H1 (cell line): ENCODE data around the gene TANC1. TPM values are rescaled to one million over a fixed set of nuclear protein-coding genes. Genes with fewer than 3 reads are reported as not detected.

Experiments
- CHD7 ChIP-seq: fragments of 300-600 bp; sonication (generic); IDR thresholded peaks from 2 replicates; pipeline ENCODE4 v1.7.1; 2012; ENCODE audit warnings: low read length, moderate library complexity, mild to moderate bottlenecking, inconsistent platforms; ENCODE audit not compliant: insufficient replicate concordance
- HDAC6 ChIP-seq: IDR thresholded peaks from one replicate; pipeline ENCODE4 v1.7.1; 2012; ENCODE audit warnings: low read depth, mild to moderate bottlenecking, inconsistent platforms, low read length, moderate library complexity
- polyA plus RNA-seq, 7 experiments: library from polyadenylated mRNA; depleted of rRNA in 3 of 7; stranded (reverse) in 5 of 7; unstranded in 2 of 7; fragments of >200 nt in 5 of 7; fragments of 200-250 nt in 2 of 7; gene quantifications; 1 replicate in 5 of 7; 2 replicates in 1 of 7; 4 replicates in 1 of 7; pipeline versions ENCODE4 v1.2.1 to v1.2.3, GENCODE V29; 2011 to 2013; ENCODE audit warnings: missing spikeins in 2 of 7, mixed read lengths in 2 of 7
- total RNA-seq: library from RNA; stranded (reverse); fragmentation: NEBNext Ultra II Directional; extraction: Animal tissue kit (Norgen Biotek cat#: 25700); gene quantifications from 2 replicates; pipeline ENCODE4 v1.2.1, GENCODE V29; 2021

Gene TANC1
- total and polyA plus RNA-seq, 2 of the 8 experiments (the other 6 are each of a cell fraction or from before 2014, with no cell fraction given) = 4.1 to 7.6 TPM

GRCh38 chr2:159155791-159156190, 187.4 kb downstream of the TANC1 start (continued):
- TF ChIP-seq CHD7 = no peak
- TF ChIP-seq HDAC6 = no peak
- TF ChIP-seq, all 59 proteins: peak for 0
